TTC549 (cell line): ENCODE data around the gene STXBP5L.
"Not testable (repeated sequence)": the region's sequence is repeated elsewhere in the genome, so short reads cannot be mapped to it uniquely, and the experiment has no call there.

ENCODE experiments used
- FAIRE-seq: peaks from 2 replicates; lab custom pipeline; 2012; peaks lifted over from hg19 to GRCh38; lab: Jason Lieb, UNC

Gene STXBP5L

DNA sequence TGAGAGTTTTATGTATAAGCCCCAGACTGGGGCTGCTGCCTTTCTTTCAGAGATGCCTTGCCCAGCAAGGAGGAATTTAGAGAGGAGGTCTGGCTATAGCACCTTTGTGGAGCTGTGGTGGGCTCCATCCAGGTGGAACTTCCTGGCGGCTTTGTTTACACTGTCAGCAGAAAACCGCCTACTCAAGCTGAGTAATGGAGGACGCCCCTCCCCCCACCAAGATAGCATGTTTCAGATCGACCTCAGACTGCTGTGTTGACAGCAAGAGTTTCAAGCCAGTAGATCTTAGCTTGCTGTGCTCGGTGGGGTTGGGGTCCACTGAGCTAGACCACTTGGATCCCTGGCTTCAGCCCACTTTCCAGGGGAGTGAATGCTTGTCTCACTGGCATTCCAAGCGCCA lies 155.6 kb downstream of the STXBP5L start:
- no peak for FAIRE-seq

DNA sequence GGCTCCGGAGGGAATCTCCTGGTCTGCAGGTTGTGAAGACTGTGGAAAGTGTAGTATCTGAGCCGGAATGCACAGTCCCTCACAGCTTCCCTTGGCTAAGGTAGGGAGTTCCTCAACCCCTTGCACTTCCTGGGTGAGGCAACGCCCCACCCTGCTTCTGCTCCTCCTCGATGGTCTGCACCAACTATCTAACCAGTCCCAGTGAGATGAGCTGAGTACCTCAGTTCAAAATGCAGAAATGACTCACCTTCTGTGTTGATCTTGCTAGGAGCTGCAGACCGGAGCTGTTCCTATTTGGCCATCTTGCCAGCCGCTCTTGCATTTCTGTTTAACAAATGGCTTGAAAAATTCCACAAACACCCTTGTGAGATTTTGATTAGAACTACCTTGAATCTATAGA lies 156.1 kb downstream of the STXBP5L start:
- FAIRE-seq: no peak

DNA sequence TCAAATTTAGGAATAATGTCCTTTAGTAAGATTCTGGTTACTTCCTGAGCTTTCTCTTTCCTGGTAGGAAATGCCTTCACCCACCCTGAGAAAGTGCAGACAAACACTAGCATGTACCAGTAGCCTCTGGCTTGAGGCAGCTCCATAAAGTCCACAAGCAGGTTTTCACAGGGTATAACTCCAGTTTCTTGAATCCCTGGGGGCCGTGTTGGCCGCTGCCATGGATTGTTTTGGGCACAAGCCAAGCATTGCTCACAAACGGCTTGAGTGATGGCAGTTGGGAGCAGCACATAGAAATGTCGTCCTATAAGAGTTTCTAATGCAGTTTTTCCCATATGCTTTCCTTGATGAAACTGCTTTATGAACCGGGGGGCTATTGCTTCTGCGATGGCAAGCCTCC lies 164.1 kb downstream of the STXBP5L start:
- no peak for FAIRE-seq

DNA sequence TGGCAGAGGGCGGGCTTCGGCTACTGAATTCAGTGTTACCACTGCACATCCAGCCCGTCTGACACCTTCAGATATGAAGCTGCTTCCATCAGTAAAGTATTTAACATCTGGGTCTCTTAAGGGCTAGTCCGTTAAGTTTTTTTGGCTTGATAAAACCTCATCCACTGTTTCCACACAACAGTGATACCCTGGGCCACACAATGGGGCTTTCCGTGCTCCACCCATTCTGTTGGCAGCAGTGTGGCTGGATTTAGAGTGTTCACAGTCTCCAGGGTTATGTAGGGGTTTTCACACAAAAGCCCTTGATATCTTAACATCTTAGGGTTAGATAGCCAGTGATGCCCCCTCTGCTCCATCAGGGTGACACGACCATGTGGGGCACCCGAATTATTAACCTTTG lies 165.0 kb downstream of the STXBP5L start:
- no peak for FAIRE-seq

DNA sequence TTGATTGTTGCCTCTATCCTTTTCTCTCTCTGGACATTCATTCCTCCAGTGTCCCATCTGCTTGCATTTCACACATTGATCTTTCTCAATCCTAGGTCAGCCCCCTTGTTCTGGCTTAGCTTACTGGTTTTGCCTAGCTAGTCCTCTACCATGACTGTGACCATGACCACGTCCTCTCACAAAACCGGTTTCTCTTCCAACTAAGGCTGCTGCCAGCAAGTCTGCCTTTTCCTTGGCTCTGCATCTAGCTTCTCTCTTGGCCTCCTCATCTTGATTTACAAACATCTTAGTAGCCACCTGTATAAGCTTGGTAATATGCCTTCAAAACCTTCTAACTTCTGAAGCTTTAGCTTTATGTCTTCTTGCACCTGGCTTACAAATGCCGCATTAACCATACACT lies 167.2 kb downstream of the STXBP5L start:
- FAIRE-seq: no peak

DNA sequence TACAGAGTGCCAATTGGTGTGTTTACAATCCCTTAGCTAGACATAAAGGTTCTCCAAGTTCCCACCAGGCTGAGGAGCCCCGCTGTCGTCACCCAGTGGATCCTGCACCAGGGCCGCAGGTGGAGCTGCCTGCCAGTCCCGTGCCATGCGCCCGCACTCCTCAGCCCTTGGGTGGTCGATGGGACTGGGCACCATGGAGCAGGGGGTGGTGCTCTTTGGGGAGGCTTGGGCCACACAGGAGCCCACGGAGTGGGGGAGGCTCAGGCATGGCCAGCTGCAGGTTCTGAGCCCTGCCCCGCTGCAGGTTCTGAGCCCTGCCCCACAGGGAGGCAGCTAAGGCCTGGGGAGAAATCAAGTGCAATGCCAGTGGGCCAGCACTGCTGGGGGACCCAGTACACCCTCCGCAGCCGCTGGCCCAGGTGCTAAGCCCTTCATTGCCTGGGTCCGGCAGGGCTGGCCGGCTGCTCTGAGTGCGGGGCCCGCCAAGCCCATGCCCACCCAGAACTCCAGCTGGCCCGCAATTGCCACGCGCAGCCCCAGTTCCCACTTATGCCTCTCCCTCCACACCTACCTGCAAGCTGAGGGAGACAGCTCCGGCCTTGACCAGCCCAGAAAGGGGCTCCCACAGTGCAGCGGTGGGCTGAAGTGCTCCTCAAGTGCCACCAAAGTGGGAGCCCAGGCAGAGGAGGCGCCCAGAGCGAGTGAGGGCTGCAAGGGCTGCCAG lies 170.5 kb downstream of the STXBP5L start:
- FAIRE-seq: not testable (repeated sequence)

DNA sequence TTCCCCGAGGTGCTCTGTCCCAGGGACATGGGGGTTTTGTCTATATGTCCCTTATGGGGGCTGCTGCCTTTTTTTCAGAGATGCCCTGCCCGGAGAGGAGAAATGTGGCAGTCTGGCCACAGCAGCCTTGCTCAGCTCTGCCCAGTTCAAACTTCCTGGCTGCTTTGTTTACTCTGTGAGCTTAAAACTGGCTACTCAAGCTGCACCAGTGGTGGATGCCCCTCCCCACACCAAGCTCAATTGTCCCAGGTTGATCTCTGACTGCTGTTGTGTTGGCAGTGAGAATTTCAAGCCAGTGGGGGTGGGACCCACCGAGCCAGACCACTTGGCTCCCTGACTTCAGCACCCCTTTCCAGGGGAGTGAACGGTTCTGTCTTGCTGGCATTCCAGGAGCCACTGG lies 188.9 kb downstream of the STXBP5L start:
- no peak for FAIRE-seq

DNA sequence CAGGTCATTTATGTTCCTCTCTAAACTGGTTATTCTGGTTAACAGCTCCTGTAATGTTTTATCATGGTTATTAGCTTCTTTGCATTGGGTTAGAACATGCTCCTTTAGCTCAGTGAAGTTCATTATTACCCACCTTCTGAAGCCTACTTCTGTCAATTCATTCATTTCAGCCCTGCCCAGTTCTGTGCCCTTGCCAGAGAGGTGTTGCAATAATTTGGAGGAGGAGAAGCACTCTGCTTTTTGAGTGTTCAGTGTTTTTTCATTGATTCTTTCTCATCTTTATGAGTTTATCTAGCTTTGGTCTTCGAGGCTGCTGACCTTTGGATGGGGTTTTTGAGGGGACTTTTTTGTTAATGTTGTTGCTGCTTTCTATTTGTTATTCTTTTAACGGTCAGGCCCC lies 203.1 kb downstream of the STXBP5L start:
- FAIRE-seq: not testable (repeated sequence)

DNA sequence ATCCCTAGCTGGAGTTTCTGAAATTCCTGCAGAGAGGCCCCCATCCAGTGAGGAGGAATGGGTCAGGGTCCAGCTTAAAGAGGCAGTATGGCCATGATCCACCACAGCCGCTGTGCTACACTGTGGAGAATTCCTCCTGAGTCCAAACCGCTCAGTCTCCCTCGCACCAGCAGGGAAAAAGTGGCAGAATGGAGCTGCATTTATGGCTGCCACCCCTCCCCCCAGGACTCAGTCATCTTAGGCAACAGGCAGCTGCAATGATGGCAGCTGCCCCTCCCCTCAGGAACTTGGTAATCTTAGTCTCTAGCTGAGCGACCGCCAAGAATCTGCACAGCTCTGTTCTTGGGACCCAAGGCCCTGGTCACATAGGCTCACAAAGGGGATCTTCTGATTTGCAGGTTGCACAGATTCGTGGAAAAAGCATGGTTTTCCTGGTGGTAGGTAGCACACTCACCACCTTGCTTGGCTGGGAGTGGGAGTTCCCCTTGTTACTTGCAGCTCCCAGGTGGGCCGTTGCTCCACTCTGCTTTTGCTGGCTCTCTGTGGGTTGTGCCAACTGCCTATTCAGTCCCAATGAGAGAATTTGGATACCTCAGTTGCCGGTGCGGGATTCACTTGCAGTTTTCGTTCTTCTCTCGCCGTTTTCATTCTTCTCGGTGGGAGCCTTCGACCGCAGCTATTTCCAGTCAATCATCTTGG lies 204.1 kb downstream of the STXBP5L start:
- FAIRE-seq: no peak

DNA sequence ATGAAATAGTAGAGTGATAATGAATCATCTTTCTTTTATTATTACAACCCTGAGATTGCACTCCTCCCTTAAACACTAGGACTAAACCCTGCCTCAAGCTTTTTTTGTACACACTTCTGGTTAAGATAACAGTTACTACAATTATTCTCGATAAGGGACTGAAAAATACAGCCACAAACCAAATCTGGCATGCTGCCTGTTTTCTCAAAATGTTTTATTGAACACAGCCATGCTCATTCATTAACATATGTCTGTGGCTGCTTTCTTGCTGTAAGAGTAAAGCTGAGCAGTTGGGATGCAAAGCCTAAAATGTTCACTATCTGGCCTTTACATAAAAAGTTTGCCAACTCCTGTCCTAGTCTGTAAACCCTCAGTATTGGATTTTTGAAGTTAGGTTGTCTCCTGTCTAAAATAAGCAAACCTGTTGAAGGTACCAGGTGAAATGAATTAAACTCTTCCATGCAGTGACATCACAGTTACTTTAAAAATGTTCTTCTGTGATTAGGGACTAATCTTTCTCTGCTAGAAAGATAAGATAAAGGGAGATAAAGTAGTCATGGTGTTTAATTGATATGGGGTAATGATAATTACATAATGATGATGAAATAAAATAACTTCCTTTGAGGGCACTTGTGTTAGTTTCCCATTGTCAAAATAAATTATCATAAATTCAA lies 218.2 kb downstream of the STXBP5L start:
- no peak for FAIRE-seq

DNA sequence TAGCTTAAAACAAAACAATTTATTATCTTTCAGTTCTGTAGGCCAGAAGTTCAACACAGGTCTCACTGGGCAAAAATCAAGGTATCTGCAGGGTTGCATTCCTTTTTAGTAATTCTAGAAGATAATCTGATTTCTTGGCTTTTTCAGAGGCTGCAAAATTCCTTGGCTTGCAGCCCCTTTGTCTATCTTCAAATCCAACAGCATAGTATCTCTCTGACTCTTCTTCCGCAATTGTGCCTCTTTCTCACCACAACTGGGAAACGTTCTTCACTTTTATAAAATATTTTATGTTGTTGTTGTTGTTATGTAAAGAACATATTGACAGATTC lies 218.7 kb downstream of the STXBP5L start:
- FAIRE-seq: no peak

DNA sequence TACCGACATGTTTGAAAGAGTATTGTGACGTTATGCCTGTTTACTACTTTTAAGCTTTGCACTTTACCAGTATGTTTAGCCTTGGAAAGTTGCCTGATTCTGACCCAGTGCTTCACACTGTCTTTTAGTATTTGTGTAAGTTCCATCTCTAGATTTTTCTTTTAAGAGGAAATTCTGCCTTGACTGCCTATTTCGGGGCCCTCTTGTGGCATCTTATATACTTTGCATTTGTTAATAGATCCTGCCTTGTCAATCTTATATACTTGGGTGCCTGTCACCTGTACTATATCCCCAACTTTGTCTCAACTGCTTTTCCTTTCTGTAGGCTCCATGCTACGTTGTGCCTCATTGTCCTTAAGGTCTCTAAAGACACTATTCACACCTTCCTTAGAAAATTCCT lies 244.6 kb downstream of the STXBP5L start:
- FAIRE-seq: no peak

DNA sequence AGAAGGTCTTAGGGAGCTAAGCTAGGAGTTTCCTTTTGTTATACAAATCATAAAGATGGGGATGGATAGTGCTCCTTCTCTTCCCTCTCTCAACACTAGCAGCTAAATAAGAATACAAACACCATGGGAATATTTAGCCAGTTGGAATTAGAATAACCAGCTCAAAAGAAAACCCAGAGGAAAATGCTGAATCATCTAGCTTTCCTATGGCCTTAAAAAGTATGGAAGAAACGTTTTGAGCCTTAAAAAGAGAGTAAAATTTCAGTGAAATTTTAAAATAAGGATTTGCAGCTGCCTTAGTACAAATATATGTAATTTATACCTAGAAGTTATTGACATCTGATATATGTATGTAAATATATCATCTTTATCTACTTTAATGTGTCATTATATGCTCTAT lies 245.8 kb downstream of the STXBP5L start:
- FAIRE-seq: no peak

DNA sequence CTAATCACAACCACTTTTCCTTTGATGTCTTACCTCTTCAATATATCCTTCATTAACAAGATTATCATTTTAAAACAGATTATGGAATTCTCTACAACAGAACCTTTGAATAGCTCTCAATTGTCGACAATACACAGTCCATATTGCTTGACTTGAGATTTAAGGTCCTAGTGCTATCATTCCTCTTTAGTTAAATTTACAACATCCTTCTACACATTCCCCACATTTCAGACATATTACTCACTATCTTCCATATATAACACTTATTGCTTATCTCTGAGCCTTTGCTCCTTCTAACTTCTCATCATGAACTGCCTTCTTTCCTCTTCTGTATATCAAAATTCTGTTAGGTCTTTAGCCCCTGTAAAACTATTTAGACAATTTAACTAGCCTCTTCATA lies 247.0 kb downstream of the STXBP5L start:
- FAIRE-seq: no peak

DNA sequence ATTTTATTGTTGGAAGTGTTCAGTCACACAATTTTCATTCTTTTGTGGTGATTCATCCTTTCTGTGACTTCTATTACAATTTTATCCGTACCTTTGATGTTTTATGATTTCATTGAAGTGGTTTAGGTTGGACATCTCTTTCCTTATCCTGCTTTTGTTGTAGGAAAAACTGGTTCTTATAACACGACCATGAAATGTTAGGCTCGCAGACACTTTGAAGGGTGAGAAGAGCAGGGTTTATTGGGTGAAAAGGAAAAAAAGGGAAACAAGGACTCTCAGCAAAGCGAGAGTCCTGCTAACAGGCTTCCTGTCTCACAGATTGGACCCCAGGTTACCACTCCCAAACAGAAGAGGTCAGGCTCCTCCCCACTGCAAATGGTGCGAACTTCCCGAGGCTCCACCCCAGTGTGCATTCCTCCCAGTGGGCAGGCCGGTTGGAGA lies 257.4 kb downstream of the STXBP5L start:
- no peak for FAIRE-seq

DNA sequence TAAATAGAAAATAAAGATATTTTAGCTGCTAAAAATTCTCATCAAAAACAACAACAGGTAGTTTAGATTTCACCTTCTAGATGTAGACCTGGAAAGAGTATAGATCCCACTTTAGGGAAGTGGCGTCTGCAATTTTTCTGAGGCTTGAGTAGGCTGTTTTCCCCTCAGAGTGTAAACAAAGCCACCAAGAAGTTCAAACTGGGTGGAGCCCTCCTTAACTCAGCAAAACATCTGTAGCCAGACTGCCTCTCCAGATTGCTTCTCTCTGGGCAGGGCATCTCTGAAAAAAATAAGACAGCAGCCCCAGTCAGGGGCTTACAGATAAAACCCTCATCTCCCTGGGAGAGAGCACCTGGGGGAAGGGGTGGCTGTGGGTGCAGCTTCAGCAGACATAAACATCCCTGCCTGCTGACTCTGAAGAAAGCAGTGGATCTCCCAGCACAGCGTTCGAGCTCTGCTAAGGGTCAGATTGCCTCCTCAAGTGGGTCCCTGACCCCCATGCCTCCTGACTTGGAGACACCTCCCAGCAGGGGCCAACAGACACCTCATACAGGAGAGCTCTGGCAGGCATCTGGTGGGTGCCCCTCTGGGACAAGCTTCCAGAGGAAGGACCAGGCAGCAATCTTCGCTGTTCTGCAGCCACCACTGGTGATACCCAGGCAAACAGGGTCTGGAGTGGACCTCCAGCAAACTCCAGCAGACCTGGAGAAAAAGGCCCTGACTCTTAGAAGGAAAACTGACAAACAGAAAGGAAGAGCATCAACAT lies 259.6 kb downstream of the STXBP5L start:
- no peak for FAIRE-seq

DNA sequence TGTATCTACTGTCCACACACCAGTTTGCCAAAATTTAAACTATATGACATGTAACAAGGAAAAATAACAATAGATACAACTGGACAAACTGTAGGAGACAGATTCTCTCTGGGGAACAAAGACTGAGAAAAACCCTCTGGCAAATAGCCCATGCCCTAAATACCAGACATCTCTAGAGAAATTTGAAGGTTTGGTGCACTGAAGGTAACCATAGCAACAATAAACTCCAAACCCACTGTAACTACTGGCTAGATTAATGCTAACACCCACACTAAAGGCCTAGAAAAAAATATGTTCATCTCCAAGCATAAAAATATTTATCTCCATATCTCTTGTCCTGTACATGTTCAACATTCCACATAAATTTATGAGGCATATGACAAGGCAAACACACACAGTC lies 267.1 kb downstream of the STXBP5L start:
- no peak for FAIRE-seq

DNA sequence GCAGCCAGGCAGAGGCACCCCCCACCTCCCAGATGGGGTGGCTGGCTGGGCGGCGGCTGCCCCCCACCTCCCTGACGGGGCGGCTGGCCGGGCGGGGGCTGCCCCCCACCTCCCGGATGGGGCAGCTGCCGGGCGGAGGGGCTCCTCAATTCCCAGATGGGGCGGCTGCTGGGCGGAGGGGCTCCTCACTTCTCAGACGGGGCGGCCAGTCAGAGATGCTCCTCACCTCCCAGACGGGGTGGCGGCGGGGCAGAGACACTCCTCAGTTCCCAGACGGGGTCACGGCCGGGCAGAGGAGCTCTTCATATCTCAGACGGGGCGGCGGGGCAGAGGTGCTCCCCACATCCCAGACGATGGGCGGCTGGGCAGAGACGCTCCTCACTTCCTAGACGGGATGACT lies 282.6 kb downstream of the STXBP5L start:
- FAIRE-seq: not testable (repeated sequence)

DNA sequence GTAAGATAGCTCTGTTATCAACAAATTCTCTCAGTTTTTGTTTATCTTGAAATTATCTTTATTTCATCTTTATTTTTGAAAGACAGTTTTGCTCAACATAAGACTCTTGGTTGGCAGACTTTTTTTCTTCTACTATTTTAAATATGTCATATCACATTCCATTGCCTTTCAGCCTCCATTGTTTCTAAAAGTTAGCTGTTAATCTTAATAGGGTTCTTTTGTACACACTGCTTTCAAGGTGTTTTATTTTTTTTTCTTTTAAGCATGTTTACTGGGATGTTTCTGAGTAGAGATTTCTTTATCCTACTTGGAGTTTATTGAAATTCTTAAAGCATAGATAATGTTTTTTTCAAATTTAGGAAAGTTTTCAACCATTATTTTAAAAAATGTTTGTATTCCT lies 294.6 kb downstream of the STXBP5L start:
- no peak for FAIRE-seq

DNA sequence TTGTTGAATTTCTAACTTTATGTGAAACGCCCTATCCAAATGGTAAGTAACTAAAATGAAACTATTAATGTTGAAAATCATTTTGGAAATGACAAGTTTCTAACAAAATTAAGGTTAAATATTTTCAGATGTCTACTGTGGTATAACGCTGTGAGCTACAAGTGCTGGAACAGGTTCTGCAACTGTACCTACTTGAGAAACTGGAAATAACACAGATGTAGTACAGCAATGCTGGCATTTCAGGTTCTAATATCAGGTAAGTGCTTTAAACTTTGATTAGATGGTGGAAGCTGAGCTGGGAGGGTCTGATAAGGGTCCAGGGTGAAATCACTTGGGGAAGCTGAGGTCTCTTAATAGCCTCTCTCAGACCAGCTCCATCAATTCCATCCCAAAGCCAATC lies 315.1 kb downstream of the STXBP5L start:
- no peak for FAIRE-seq

DNA sequence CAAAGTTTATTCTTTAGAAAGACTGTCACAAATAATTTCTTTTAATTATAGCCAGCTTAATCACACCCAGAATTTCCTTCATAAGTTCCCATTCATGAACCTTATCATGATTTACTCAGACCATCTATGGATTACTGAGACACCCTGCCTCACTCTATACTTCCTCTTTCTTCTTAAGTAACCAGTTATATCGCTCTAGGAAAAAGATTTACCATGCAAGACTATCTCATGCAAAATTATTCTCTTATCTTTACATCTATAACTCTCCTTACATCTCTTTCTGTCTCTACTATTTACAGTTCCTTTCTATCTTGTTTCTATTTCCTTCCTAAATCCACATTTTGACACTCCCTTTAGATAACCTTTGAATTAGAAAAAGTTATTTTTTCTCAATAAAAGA lies 321.0 kb downstream of the STXBP5L start:
- FAIRE-seq: no peak

DNA sequence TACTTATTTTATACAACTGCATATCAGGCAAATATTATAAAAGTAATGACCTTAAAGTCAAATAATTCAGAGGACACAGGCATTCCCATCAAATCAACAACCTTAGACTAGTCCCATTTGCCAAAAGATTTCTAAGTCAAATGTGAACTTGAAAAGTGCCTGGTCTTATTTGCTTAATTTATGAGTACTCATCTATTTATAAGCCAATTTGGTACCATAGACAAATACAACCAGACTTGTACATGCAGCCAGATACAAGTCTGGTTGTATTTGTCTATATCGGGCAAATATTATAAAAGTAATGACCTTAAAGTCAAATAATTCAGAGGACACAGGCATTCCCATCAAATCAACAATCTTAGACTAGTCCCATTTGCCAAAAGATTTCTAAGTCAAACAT lies 322.2 kb downstream of the STXBP5L start:
- FAIRE-seq: not testable (repeated sequence)

DNA sequence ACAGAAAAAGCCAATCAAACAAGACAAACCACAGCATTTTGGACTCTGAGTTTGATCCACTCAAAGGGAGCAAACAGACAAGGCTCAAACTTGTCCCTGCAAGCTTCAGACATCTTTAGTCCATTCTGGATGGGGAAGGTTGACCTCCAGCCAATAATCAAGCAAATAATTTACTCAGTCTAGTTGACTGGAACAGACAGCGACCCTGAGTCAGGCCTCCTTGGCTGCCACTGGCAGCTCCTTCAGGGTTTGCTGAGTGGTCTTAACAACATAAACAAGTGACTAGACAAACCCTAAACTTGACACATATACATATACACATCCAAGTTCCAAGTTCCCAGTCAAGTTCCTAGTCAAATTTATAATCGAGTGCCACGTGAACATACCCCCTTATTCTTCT lies 323.9 kb downstream of the STXBP5L start:
- FAIRE-seq: no peak
